Adrenal gland (tissue), 12 donors: Measurements from ENCODE around the gene UBXN11. TPM values are rescaled to one million over a fixed set of nuclear protein-coding genes. Genes with fewer than 3 reads are reported as not detected.

ENCODE experiments used
- DNase-seq, 7 donors: peaks; one replicate each; pipeline ENCODE4 v3.0.0-alpha.2; 2019 to 2020
- H3K27ac ChIP-seq, 5 donors: fragments of 200-600 bp; sonication (generic) in 4 of 5; 1 replicate in 3 of 5; 2 replicates in 2 of 5; pipeline versions ENCODE4 v1.5.1 to v1.8.0; 2016 to 2020; ENCODE audit warnings: mild to moderate bottlenecking in 1 of 5
- H3K27me3 ChIP-seq: fragments of 200-600 bp; 2 replicates; pipeline ENCODE4 v1.8.0; 2021
- H3K36me3 ChIP-seq, 2 donors: fragments of 200-600 bp; replicated peaks in 1 of 2; 1 replicate in 1 of 2; 2 replicates in 1 of 2; pipeline versions ENCODE4 v1.5.1 to v1.8.0; 2018 to 2022
- H3K4me1 ChIP-seq, 2 donors: fragments of 200-600 bp; replicated peaks in 1 of 2; 1 replicate in 1 of 2; 2 replicates in 1 of 2; pipeline versions ENCODE4 v1.5.1 to v1.8.0; 2018 to 2021
- H3K4me3 ChIP-seq, 4 donors: fragments of 200-600 bp; sonication (generic) in 3 of 4; one replicate each; pipeline ENCODE4 v1.5.1; 2016 to 2018
- H3K9me3 ChIP-seq, 3 donors: fragments of 200-600 bp; sonication (generic) in 1 of 3; replicated peaks in 1 of 3; 1 replicate in 2 of 3; 2 replicates in 1 of 3; pipeline versions ENCODE4 v1.5.1 to v1.8.0; 2016 to 2021
- POLR2A ChIP-seq, 2 donors: fragments of 450-650 bp; IDR thresholded peaks; one replicate each; pipeline ENCODE4 v1.6.1; 2017; ENCODE audit warnings: antibody characterized with exemption in 2 of 2, mild to moderate bottlenecking in 2 of 2, moderate library complexity in 1 of 2
- WGBS, 4 donors: extraction: QIAGEN DNeasy Blood & Tissue Kit in 2 of 4; methylation state at CpG; one replicate each; pipeline versions ENCODE4 v1.1.5 to v1.1.7; 2013 to 2017; 5-methylcytosine and 5-hydroxymethylcytosine counted together
- intact Hi-C, 2 donors: fragments of 100-400 bp; cut with DNase I; formaldehyde crosslinking; loops; one replicate each; pipeline versions ENCODE4 v1.14.1 to v1.15.0; 2022 to 2023
- polyA plus RNA-seq, 3 donors: library from polyadenylated mRNA; stranded (reverse); fragments of 200-250 nt in 2 of 3; fragments of 350-450 nt in 1 of 3; fragmentation: Illumina TruSeq in 1 of 3; extraction: RNeasy Lipid Tissue Mini Kit (QIAGEN cat#74804) in 1 of 3; gene quantifications; one replicate each; pipeline ENCODE4 v1.2.3, GENCODE V29; 2013 to 2014
- total RNA-seq, 9 donors: library from RNA; depleted of rRNA in 4 of 9; stranded (reverse); fragments of >200 nt in 4 of 9; fragments of 120-200 nt in 1 of 9; fragmentation: NEBNext Ultra II Directional in 1 of 9; extraction: Animal tissue kit (Norgen Biotek cat#: 25700) in 1 of 9; gene quantifications; one replicate each; pipeline versions ENCODE4 v1.1.0 to v1.2.4, GENCODE V29; 2013 to 2023
- TF ChIP-seq, protein P1 (sequence below), 6 experiments: fragments of 450-650 bp in 4 of 6; fragments of 200-600 bp in 2 of 6; sonication (generic) in 1 of 6; IDR thresholded peaks; 1 replicate in 5 of 6; 2 replicates in 1 of 6; pipeline versions ENCODE4 v1.5.1 to v1.8.0; 2016 to 2021; ENCODE audit warnings: antibody characterized with exemption in 6 of 6, mild to moderate bottlenecking in 2 of 6, moderate library complexity in 1 of 6
- donor health status: healthy with polysubstance abuse.
- donor health status: Bipolar disorder and iron deficiency.
- donor health status: DM: yes; HTN: yes; CAD: no.
- donor health status: DM: no; HTN: no; CAD: no.
- donor health status: DM: no; HTN: no; CAD: no.
- donor health status: DM: yes; HTN: yes; CAD: no.

Gene UBXN11
- total and polyA plus RNA-seq, 12 donors = 5.3 to 154 (median 13.7) TPM

DNA sequence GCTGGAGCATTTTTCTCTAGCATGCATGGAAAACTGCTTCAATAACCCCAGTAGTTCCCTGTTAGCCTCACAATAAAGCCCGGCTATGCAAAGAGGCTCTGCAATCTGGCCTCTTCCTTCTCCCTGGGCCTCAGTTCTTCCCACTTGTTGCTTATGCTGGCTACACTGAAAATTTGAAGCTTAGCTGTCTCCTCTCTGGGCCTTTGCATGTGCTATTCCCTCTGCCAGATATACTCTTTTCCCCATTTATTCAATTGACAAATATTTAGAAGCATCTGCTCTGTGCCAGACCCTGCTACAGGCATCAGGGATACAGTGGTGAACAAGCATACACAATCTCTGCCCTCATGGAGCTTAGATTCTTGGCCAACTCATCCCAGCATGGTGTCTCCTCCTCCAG is 32.2 kb upstream of the UBXN11 start:
- no peaks in the 10 kb centered on the region for H3K36me3 ChIP-seq
- H3K9me3 ChIP-seq = no peaks in the 10 kb centered on the region
- H3K27me3 ChIP-seq = peaks cover 11% of the 10 kb centered on the region
- H3K4me3 ChIP-seq = no peak overlapping the region
- no peak for DNase-seq
- no peak overlapping the region for H3K27ac ChIP-seq
- intact Hi-C loops = no loop called here
- TF ChIP-seq, protein P1, sequence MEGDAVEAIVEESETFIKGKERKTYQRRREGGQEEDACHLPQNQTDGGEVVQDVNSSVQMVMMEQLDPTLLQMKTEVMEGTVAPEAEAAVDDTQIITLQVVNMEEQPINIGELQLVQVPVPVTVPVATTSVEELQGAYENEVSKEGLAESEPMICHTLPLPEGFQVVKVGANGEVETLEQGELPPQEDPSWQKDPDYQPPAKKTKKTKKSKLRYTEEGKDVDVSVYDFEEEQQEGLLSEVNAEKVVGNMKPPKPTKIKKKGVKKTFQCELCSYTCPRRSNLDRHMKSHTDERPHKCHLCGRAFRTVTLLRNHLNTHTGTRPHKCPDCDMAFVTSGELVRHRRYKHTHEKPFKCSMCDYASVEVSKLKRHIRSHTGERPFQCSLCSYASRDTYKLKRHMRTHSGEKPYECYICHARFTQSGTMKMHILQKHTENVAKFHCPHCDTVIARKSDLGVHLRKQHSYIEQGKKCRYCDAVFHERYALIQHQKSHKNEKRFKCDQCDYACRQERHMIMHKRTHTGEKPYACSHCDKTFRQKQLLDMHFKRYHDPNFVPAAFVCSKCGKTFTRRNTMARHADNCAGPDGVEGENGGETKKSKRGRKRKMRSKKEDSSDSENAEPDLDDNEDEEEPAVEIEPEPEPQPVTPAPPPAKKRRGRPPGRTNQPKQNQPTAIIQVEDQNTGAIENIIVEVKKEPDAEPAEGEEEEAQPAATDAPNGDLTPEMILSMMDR (IDR thresholded peaks at IDR 0.05) = no peak
- TF ChIP-seq POLR2A (IDR thresholded peaks at IDR 0.05) = no peak
- WGBS, 4 donors = 74 to 82% (median 80%) methylated on average over 1 of the region's 1 CpG
- peaks cover 0 to 13% of the 10 kb centered on the region in 2 donors for H3K4me1 ChIP-seq

DNA sequence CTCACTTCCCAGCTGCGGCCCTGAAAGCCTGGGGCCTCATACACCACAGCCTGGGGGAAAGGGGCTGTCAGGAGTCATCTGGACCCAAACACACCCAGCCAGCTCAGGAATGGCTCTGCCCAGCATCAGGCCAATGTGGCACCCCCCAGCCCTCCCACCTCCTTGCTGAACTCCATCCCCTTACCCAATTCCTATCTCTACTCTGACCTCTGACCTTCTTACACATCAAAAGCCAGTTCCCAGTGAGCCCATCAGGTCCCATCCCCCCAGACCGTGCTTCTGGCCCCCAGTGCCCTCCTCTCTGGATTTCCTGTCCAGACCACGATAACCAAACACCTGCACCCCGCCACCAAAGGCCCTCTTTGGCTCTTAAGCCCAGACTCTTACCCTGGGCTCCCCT is 31.2 kb upstream of the UBXN11 start:
- Histone ChIP-seq H3K27me3 (peaks cover 15% of the 10 kb centered on the region), H3K9me3 (no peaks in the 10 kb centered on the region), H3K4me1 (peaks cover 0 to 13% of the 10 kb centered on the region in 2 donors), H3K4me3 (no peak overlapping the region), H3K36me3 (no peaks in the 10 kb centered on the region), H3K27ac (no peak overlapping the region)
- intact Hi-C loops = no loop called here
- WGBS, 4 donors = 73 to 84% (median 78%) methylated on average over 4 of the region's 4 CpGs
- no peak for TF ChIP-seq POLR2A (IDR thresholded peaks at IDR 0.05)
- TF ChIP-seq, protein P1 (IDR thresholded peaks at IDR 0.05) = no peak
- DNase-seq = no peak

DNA sequence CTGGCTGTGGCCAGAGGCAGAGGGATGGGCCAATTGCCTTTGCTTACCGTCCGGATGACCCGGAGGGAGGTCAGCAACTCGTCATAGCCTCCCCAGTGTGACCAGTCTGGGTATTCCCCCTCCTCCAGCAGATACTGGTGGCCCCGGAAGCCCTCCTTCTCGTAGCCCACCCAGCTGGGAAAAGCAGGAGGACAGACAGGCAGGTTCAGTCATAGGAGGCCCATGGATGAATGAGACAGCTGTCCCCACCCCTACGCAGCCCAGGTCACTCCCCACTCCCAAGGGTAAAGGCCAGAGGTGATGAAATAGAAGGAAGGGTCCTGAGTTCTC is 30.7 kb upstream of the UBXN11 start:
- H3K36me3 ChIP-seq = no peaks in the 10 kb centered on the region
- peaks cover 15% of the 10 kb centered on the region for H3K27me3 ChIP-seq

DNA sequence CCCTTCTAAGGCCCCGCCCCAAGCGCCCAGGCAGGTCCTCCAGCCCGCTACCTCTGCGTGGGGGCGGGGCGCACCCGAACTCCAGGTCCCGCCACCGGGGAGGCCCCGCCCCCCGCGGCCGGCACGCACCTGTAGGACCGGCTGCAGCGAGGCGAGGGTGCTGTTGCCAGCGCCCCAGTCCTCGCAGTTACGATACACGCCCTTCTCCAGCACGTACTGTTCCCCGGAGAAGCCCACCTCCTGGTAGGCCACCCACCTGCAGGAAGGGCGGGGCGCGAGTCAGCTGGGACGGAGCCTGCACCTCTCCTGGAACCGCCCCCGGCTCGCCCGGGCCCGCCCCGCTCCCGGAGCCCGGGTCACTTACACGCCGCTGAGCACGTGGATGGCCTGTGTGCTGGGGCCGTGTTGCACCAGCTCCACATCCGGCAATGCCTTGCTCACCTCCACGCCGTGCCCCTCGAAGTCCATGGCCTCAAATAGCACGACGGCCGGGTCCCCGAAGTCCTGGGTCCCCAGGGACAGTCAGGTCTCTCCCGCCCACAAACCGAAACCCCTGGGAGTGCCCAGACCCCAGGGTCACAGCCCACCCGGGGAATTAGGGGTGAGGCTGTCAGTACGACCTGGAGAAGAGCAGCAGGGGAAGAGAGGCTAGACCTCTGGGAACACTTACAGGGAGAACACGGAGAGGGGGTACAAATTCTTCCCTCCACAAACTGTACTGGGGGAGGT is 30.2 kb upstream of the UBXN11 start:
- H3K4me3 ChIP-seq = peak overlapping the region in 1 of 4 donors; percentile 54
- no peaks in the 10 kb centered on the region for H3K9me3 ChIP-seq
- peaks cover 15% of the 10 kb centered on the region for H3K27me3 ChIP-seq
- 11 to 83% (median 38%) methylated on average over 2 to 52 of the region's 52 CpGs for WGBS, 4 donors
- H3K27ac ChIP-seq = no peak overlapping the region
- DNase-seq = peak in 6 of 7 donors; percentile 46 to 75 (median 73)
- TF ChIP-seq POLR2A (IDR thresholded peaks at IDR 0.05) = no peak
- intact Hi-C loops = no loop called here
- H3K36me3 ChIP-seq = no peaks in the 10 kb centered on the region
- peaks cover 0 to 13% of the 10 kb centered on the region in 2 donors for H3K4me1 ChIP-seq

More for the DNA sequence above, 30.7 kb upstream of the UBXN11 start:
- TF ChIP-seq, protein P1 (IDR thresholded peaks at IDR 0.05) = no peak
- TF ChIP-seq POLR2A (IDR thresholded peaks at IDR 0.05) = no peak
- WGBS, 4 donors = 89 to 92% (median 92%) methylated on average over 5 to 7 of the region's 7 CpGs
- DNase-seq = no peak
- Histone ChIP-seq H3K9me3 (no peaks in the 10 kb centered on the region), H3K4me1 (peaks cover 0 to 13% of the 10 kb centered on the region in 2 donors), H3K27ac (no peak overlapping the region), H3K4me3 (no peak overlapping the region)
- intact Hi-C loops = no loop called here
